Duodenal mucosa (tissue), 2 donors: ENCODE results near the gene ANKS6.
"Not testable (repeated sequence)": the region's sequence is repeated elsewhere in the genome, so short reads cannot be mapped to it uniquely, and the experiment has no call there.

Source experiments
- H3K27ac ChIP-seq: one replicate; pipeline ENCODE4 v1.7.0; 2013; ENCODE audit warnings: low read depth, low read length
- H3K27me3 ChIP-seq, 2 donors: one replicate each; pipeline ENCODE4 v1.7.0; 2013; ENCODE audit warnings: low read length in 2 of 2, control low read depth in 1 of 2; ENCODE audit not compliant: insufficient read depth in 2 of 2, control insufficient read depth in 1 of 2
- H3K36me3 ChIP-seq, 2 donors: one replicate each; pipeline ENCODE4 v1.7.0; 2013; ENCODE audit warnings: low read length in 2 of 2, control low read depth in 1 of 2; ENCODE audit not compliant: insufficient read depth in 2 of 2, control insufficient read depth in 1 of 2
- H3K4me1 ChIP-seq, 2 donors: one replicate each; pipeline ENCODE4 v1.7.0; 2013; ENCODE audit warnings: low read length in 2 of 2, control low read depth in 1 of 2; ENCODE audit not compliant: insufficient read depth in 2 of 2, control insufficient read depth in 1 of 2
- H3K4me3 ChIP-seq, 2 donors: one replicate each; pipeline ENCODE4 v1.7.0; 2013; ENCODE audit warnings: low read length in 2 of 2, low read depth in 1 of 2
- H3K9ac ChIP-seq, 2 donors: one replicate each; pipeline ENCODE4 v1.7.0; 2013; ENCODE audit warnings: low read length in 2 of 2, low read depth in 1 of 2
- H3K9me3 ChIP-seq, 2 donors: one replicate each; pipeline ENCODE4 v1.7.0; 2013; ENCODE audit warnings: low read length in 2 of 2, control low read depth in 1 of 2; ENCODE audit not compliant: control insufficient read depth in 1 of 2

ANKS6 gene

GRCh38 chr9:98692392-98692791 lies 104.0 kb downstream of the ANKS6 start:
- no peaks in the 10 kb centered on the region for H3K9me3 ChIP-seq
- H3K27ac ChIP-seq: no peak overlapping the region
- no peaks in the 10 kb centered on the region for H3K36me3 ChIP-seq
- H3K4me3 ChIP-seq: no peak overlapping the region
- H3K4me1 ChIP-seq: no peaks in the 10 kb centered on the region
- H3K9ac ChIP-seq: no peak overlapping the region
- peaks cover 0 to 8% of the 10 kb centered on the region in 2 donors for H3K27me3 ChIP-seq

GRCh38 chr9:98691890-98692289 lies 104.5 kb downstream of the ANKS6 start:
- Histone ChIP-seq H3K9me3 (no peaks in the 10 kb centered on the region), H3K36me3 (no peaks in the 10 kb centered on the region), H3K4me3 (no peak overlapping the region), H3K27me3 (peaks cover 0 to 8% of the 10 kb centered on the region in 2 donors), H3K9ac (no peak overlapping the region), H3K4me1 (no peaks in the 10 kb centered on the region), H3K27ac (no peak overlapping the region)

- no peak overlapping the region for H3K9ac ChIP-seq
- no peak overlapping the region for H3K4me3 ChIP-seq
- no peaks in the 10 kb centered on the region for H3K4me1 ChIP-seq
- H3K36me3 ChIP-seq: no peaks in the 10 kb centered on the region
- H3K27ac ChIP-seq: no peak overlapping the region
- H3K27me3 ChIP-seq: peaks cover 0 to 4% of the 10 kb centered on the region in 2 donors
- H3K9me3 ChIP-seq: no peaks in the 10 kb centered on the region
Measured at GRCh38 chr9:98690686-98691085, 105.7 kb downstream of the ANKS6 start.

GRCh38 chr9:98688710-98689495 lies 107.5 kb downstream of the ANKS6 start:
- Histone ChIP-seq H3K27ac (no peak overlapping the region), H3K4me3 (no peak overlapping the region), H3K27me3 (peaks cover 0 to 4% of the 10 kb centered on the region in 2 donors), H3K36me3 (no peaks in the 10 kb centered on the region), H3K9me3 (no peaks in the 10 kb centered on the region), H3K4me1 (no peaks in the 10 kb centered on the region), H3K9ac (no peak overlapping the region)

GRCh38 chr9:98687911-98688310 lies 108.4 kb downstream of the ANKS6 start:
- Histone ChIP-seq H3K27me3 (no peaks in the 10 kb centered on the region), H3K36me3 (no peaks in the 10 kb centered on the region), H3K27ac (no peak overlapping the region), H3K4me1 (no peaks in the 10 kb centered on the region), H3K9me3 (no peaks in the 10 kb centered on the region), H3K4me3 (no peak overlapping the region), H3K9ac (no peak overlapping the region)

GRCh38 chr9:98686961-98687855 lies 109.1 kb downstream of the ANKS6 start:
- Histone ChIP-seq H3K36me3 (no peaks in the 10 kb centered on the region), H3K4me1 (no peaks in the 10 kb centered on the region), H3K9ac (no peak overlapping the region), H3K9me3 (no peaks in the 10 kb centered on the region), H3K27me3 (no peaks in the 10 kb centered on the region), H3K27ac (no peak overlapping the region), H3K4me3 (no peak overlapping the region)

GRCh38 chr9:98684816-98685215 lies 111.5 kb downstream of the ANKS6 start:
- not testable (repeated sequence) for H3K27me3 ChIP-seq, H3K4me1 ChIP-seq, H3K36me3 ChIP-seq, H3K9me3 ChIP-seq, H3K9ac ChIP-seq, H3K4me3 ChIP-seq, H3K27ac ChIP-seq
